HG03558 (cell line): Measurements from ENCODE around the gene SYNDIG1.

Experiments used
- ATAC-seq: cut with Tn5 transposase; IDR thresholded peaks from one replicate; pipeline ENCODE4 v1.9.1; 2021; ENCODE audit warnings: moderate number of reproducible peaks; ENCODE audit not compliant: unreplicated experiment; ENCODE audit errors: extremely low read depth

SYNDIG1 gene

DNA sequence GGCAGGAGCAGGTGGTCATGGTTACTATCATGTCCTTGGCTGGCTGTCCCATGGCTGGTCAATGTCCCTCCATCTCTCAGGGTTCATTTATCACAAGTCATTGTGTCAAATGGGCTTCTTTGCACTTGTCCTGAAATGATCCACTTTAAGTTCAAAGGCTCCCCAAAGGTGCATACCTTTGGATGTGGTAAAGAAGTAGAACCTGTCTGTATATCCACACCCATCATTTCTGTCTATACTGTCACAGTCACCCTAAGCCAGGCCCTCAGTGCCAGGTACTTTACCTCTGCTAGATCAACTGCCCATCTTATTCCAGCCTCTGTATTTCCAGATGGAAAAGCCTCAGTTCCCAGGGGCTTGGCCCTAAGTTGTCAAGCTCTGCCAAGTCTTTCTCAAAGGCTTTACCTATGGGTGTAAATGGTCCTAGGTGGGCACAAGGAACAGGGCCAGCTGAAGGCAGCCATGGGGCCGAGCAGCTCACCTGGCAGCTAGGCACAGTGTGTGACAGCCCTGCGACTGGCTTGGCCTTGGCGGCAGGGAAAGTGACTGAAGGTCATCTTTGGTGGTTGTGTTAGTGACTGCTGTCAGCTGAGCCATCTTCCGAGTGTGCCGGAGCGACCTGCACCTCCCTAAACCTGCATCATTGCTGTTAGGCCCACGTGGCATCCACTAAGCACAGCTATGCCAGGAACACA lies 198.4 kb downstream of the SYNDIG1 start:
- no peak for ATAC-seq

DNA sequence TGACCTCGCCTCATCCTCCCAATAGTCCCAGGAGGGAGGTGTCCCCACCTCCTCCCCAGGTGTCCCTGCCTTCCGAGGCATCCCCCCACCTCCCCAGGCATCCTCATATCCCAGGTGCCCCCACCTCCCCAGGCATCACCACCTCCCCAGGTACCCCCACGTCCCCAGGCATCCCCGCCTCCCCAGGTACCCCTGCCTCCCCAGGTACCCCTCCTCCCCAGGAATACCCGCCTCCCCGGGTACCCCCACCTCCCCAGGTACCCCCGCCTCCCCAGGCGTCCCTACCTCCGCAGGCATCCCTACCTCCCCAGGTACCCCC lies 198.9 kb downstream of the SYNDIG1 start:
- no peak for ATAC-seq

DNA sequence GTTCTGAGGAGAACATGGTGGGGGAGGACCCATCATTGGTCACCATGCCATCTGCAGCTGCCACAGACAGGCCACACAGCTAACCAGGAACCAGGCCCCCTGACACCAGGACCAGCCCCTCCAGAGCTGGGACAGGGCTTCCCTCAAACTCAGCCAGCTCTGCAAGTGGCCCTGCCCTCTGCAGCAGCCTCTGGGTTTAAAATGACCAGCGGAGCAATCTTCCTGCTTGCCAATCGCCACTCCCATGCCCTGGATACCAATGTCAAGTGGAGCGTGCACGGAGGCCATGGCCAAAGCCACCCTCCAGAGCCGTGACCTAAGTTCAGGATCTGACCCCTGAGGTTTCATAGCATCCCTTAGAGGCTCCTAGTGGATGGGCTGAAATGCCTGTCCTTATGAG lies 199.4 kb downstream of the SYNDIG1 start:
- no peak for ATAC-seq

DNA sequence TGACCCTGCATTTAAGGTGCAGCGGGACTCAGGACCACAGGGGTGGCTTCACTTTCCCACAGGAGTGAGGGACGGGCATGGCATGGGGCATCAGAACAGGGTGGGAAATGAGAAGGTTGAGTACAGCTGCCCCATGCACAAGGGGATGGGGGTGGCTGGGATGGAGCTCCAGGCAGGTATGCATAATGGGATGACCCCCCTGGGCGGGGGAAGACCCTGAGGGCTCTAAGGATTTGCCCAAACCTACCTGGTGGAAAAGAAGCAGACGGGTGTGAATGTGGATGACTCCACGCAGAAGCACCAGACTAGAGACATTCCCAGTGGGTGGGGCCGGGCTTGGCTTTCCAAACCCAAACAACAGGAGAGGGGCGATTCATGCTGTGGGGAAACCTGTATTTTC lies 200.3 kb downstream of the SYNDIG1 start:
- ATAC-seq, result no peak

DNA sequence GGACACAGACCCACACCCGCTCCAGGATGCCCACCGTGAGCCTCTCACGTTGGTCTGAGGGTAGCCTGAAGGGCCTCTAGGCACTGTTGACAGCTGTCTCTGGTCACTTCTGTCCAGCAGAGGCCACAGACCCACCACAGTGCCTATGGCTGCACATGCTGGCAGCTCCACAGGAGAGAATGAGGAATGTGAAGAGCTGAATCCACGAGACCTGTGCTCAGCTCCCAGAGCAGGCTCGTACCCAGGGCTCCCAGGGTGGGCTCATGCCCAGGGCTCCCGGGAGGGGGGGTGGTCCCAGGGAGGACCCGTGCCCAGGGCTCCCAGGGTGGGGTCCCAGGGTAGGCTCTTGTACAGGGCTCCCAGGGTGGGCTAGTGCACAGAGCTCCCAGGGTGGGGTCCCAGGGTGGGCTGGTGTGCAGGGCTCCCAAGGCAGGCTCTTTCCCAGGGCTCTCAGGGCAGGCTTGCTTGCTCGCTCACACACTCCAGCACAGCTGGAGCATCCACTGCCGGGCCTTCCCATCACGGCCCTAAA lies 201.0 kb downstream of the SYNDIG1 start:
- no peak for ATAC-seq

DNA sequence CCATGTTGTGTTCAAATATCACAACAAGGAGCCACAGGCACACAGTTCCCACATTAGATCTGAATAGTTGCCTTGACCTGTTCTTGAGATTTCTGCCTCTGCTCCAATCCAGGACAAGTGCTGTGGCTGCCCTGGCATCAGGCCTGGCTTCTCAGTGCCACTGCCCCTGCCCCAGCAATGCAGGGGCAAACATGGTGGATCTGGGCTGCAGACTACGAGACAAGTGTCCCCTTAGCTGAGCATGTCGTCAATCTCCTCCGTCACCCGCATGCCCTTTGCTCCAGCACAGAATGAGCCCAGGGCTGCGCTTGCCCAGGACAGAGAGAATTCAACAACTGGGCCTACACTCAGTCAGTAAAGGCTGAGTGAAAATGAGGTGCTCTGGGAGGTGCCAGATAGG lies 201.6 kb downstream of the SYNDIG1 start:
- no peak for ATAC-seq

DNA sequence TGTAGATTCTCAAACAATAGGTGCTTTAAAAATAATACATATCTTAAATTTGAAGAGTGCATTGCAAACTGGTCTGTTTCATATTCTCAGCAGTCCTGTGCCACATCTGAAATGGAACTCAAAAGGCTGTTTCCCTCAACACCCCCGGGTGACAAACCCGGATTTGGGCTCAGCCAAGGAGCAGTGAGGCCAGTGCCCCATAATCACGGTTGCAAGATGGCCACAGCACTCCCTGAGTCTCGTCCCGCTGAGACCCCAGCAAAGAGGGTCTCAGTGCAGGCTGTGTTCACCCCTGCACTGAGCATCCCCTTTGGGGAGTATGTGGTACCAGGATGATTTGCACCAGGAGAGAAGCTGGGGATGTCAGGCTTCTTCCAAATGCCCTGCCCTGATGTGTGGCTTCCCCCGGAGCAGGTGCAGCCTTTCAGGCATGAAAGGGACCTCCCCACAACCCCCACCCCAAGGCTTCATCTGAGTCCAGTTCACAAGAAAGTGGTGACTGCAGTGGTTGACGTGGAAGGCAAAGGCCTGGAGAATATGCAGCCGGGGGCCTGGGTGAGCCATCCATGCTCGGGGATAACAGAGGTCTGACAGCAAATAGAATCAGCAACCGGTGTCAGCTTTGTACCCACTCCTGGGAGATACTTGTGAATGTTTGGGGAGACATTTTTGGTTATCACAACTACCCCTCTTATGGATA lies 202.9 kb downstream of the SYNDIG1 start:
- no peak for ATAC-seq

DNA sequence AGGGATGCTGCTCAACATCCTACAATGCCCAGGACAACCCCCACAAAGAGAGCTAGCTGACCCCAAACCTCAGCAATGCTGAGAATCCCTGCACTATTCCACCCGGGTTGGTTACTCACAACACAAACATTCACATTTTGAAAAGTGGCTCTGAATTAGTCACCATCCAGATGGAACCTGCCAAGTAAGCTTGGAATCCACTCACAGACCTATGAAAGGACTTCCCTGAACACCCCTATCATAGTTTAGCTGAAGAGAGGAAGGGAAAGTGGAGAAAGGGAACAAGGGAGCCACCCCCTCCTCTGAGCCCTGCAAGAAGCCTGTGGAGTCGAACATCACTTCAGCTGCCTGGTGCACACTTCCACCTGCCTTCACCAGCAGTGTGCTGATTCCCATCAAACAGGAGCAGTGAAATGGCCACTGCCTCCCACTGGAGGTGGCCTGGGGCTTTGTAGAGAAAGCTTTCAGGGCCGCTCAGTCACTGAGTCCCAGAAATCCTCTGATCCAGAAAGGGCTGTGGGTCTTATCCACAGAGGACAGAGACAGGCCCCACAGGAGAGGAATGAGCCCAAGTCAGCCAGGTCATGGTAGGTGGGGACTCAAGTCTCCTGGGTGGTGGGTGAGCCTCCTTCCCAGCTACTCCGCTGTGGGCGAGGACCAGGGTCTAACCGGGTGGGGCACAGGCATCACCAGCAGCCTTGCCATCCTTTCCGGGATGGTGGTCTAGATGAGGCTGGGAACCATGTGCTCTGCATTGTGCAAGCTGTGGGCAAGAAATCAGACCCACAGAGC lies 203.7 kb downstream of the SYNDIG1 start:
- no peak for ATAC-seq

DNA sequence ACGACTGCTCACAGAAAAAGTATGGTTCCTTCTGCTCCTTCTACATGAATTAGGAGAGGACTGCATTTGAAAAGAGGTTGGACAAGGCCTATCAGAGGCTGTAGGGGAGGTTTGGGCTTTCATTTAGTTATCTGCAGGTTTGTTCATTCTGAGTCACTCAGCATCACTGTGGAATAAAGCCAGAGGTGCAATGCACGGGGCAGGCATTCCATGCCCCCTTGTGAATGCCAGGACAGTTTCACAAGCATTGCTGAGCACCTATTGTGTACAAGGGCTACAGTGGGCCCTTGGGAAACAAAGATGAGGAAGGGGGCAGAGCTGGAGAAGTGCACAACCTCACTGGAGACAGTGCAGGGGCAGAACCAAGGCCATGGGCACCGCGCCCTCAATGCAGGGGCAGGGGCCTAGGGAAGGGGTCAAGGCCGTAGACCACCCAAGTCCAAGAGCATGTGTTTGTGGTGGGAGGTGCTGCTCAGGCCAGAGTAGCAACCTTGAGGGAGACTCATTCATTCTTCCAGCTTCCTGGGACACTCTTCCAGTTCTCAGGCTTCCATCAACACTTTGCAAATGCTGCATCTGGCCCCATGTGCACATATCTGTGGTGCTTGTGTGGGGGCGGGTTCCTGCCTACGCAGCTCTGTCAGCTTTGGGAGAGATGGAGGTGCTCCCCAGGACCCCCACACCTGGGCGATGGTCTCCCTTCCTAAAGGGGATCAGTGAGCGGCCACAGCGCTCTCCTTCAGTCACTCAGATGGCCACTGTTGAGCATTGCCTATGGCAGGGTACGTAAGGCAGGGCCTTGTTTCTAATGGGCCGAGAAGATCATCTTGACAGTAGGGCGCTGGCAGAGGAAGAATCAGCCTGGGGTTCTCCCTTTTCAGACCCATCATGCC lies 204.5 kb downstream of the SYNDIG1 start:
- no peak for ATAC-seq

DNA sequence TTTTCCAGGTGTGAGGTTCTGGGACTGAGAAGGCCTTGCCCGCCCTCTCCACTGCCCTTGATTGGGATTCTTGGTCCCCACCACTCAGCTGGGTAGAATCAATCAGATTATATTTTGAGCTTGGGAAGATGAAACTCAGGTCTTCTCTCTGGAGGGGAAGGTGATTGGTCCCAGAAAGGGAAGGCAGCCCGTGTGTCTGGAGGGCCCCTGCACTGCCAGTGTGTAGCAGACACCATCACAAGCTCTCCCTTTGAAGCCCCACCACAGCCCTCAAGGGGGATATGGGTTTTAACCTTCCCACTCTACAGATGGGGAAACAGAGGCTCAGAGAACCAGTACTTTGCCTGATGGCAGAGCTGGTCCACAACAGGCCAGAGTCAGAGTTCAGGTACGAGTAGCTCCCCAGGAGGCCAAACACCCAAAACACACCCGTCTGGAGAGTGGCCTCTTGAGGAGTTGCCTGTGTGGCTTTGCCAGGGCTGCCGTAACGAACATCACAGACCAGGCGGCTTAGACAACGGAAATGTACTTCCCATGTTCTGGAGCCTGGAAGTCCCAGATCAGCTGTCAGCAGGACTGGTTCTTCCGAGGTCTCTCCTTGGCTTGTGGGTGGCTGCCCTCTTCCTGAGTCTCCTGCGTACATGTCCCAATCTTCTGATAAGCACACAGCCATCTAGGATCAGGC lies 205.6 kb downstream of the SYNDIG1 start:
- ATAC-seq, result no peak

DNA sequence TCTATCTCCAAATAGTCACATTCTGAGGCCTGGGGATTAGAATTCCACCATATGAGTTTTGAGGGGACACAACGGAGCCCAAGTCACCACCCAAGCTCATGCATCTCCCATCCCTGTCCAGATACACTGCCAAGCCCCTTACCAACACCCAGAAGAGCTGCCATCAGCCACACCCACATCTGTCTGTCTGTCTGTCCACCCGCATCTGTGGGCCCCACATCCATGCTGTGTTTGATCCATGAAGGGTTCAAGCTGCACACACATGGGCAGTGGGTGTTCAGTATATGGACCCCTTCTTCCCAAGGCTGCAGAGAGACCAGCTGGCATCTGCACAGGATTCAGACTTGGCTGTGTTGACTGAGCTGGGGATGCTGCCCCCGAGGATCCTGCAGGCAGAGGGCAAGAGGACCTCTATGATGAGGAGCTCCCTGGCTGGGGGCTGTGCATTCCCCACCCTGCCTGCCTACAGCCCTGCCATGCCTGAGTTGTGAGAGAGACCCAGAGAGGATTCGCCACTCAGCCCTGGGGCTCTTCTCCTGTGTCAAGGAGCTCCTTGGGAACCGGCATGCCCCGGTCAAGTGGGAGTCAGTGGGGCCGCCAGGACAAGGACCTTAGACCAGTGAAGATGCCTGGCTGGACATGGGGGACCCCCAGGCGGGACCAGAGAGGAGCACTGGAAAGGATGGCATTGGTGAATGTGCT lies 206.4 kb downstream of the SYNDIG1 start:
- no peak for ATAC-seq

DNA sequence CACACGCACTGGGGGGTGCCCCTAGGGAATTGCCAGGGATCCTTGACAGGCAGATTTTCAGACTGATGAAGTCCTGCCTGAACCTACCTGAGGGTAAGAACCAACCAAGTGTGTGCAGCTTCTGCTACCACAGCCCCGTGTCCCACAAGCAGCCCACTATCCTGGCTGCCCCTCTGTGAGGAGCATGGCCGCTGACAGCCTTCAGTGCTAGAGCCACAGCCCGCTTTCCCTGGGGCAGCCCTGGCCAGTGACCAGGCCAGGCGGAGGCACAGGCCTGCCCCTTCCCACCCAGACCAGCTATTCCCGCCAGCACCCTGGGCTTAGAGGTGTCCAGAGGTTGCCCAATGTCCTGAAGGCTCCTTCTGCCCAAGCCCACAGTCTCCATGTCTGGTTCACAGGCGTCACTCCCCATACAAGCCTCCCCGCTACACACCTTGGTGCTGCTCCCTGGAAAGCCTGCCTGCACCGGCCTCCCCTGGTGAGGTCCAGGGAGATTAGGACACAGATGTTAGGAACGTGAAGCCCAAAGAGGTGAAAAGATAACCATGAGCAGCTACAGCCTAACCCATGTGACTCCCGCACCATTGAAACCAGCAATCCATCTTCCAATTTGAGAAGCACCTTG lies 207.0 kb downstream of the SYNDIG1 start:
- ATAC-seq, result no peak

DNA sequence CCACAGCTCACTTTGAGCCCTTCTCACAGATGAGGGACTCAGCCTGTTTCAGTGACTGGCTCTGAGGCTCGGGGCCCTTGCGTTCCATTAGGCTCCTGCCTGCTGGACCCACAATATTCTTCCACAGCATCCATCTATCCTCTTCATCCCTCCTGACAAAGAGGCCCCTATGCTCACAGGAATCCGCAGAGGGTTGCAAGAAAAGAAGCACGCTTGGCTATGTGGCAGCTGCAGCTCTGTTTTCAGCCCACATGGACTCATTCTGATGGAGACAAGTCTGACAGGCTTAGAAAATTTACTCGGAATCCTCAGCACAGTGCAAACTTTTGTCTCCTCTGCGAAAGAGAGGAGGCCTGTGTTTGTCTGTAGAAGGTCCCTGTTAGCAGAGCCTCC lies 207.5 kb downstream of the SYNDIG1 start:
- ATAC-seq, result no peak

DNA sequence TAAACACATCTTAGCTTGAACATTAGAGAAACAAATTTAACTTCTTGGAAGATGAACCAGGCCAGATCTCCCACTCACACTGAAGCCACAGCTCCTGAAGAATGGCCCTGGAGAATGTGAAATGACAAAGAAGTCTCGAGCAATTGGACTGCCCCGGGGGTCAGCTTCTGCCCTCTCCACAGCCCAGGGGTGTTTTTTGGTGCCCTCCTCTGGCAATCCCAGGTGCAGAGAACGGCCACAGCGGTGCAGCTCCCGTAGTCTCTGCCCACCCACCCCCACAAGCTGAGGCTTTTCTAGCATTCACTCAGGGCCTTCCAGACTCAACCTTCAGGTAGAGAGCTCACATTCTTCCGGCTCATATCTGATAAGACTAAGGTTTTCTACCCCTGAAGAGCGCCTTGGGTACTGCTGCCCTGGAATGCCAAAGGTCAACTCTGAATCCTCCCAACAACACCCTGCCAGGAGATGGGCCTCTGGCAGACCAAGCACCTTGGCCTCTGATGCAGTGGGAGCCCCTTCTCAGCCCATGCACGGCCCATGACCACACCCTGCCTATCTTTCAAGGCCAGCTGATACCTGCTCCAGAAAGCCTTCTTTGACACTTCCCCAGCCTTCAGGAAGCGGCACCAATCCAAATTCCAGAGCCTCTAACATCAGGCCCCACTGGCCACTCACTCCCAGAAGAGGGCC lies 208.3 kb downstream of the SYNDIG1 start:
- ATAC-seq, result no peak

DNA sequence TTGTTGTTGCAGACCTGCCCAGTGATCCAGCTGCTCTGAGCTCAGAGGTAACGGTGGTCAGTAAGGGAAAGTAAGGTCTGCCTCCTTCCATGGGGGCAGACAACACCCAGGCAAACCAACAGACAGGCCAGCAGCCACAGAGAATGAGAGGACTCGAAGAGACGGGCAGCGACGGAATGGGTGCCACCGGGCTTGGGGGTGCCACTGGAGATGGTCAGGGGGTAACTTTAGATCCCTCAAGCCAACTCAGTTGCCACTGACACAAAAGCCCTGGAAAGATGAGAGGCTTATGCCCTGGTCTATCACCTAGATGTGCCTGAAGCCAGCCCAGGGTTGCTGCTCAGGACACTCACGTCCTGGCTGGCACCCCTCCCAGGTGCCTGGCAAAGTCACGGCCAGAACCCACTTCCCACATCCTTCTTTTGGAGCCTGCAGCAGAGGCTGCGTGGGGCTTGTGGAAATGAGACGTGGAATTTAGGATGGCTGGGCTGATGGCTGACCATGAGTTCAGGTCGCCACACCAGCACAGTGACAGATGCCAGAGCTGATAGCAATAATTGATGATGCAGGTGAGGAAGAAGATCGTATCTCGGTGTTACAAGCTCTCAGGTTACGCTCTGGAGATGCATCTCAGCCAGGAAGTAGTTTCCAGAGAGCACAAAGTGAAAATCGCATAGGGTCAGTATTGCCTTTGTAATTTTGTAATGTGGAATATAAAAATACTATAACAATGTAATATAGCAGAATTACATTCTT lies 209.1 kb downstream of the SYNDIG1 start:
- ATAC-seq, result no peak

DNA sequence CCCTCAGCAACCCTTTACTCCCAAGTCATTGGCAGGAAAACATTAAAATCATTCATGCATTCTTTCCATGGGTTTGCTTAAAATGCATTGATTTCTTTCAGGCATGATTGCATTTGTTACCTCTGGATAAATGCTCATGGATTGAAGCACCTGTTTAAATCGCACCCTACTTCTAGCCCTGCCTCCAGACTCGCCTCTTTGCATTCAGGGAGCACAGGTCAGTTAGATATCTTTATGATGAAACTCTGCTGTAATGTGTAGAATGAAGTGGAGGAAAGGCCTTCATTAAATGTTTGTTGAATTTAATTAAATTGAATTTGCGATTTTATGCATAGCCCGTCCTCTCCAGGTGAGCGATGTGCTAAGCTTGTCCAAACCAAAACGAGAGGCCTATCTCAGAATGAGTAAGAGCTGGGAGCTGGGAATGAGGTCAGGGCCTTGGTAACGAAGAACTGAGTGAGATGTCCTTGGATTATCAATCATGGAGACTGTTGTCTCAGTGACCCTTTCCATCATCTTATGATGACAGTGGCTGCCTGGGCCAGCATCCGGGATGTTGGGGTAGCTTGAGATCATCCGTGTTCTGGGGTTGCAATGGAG lies 210.1 kb downstream of the SYNDIG1 start:
- no peak for ATAC-seq
